GM12874 (cell line): ENCODE results near the gene CD93.

ENCODE experiments used
- TF ChIP-seq, protein P1 (sequence below): IDR thresholded peaks from 2 replicates; pipeline ENCODE4 v1.5.1; 2011; ENCODE audit warnings: low read depth, mild to moderate bottlenecking, control low read depth, low read length, moderate library complexity; ENCODE audit not compliant: insufficient read depth

The CD93 gene

DNA sequence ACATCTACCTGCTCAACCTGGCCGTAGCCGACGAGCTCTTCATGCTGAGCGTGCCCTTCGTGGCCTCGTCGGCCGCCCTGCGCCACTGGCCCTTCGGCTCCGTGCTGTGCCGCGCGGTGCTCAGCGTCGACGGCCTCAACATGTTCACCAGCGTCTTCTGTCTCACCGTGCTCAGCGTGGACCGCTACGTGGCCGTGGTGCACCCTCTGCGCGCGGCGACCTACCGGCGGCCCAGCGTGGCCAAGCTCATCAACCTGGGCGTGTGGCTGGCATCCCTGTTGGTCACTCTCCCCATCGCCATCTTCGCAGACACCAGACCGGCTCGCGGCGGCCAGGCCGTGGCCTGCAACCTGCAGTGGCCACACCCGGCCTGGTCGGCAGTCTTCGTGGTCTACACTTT lies 50.4 kb downstream of the CD93 start:
- TF ChIP-seq, protein P1, sequence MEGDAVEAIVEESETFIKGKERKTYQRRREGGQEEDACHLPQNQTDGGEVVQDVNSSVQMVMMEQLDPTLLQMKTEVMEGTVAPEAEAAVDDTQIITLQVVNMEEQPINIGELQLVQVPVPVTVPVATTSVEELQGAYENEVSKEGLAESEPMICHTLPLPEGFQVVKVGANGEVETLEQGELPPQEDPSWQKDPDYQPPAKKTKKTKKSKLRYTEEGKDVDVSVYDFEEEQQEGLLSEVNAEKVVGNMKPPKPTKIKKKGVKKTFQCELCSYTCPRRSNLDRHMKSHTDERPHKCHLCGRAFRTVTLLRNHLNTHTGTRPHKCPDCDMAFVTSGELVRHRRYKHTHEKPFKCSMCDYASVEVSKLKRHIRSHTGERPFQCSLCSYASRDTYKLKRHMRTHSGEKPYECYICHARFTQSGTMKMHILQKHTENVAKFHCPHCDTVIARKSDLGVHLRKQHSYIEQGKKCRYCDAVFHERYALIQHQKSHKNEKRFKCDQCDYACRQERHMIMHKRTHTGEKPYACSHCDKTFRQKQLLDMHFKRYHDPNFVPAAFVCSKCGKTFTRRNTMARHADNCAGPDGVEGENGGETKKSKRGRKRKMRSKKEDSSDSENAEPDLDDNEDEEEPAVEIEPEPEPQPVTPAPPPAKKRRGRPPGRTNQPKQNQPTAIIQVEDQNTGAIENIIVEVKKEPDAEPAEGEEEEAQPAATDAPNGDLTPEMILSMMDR, result no peak

DNA sequence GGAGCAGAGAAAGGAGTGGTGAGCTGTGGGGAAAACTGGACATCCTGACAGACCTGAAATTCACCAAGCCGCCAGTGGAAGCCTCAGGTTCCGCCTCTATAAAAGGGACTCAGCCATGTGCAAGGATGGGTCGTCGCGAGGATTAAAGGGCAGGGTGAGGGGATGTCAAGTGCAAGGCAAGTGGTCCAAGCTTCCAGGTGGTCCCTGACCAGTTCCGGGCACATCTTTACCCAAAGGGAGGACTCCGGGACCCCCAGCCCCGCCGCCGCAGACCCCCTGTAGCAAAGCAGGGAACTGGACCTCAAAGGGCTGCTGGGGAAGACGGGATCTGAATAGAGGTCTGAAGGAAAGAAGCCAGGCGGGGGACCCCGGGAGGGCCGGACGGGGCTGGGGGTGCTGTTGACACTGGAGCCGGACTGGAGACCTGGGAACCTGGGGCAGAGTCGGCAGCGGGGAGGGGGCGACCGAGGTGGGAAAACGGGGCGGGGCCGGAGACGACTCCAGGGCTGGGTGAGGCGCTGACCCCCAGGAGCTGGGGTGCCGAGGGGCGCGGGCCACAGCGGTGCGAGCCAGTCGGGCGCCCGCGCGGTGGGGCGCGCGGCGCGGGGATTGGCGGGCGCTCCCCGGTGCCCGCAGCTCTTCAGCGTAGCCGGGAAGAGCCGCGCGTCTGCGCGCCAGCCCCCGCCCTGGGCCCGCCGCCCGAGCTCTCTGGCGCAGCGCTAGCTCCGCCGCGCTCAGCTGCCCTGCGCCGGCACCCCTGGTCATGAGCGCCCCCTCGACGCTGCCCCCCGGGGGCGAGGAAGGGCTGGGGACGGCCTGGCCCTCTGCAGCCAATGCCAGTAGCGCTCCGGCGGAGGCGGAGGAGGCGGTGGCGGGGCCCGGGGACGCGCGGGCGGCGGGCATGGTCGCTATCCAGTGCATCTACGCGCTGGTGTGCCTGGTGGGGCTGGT lies 51.1 kb downstream of the CD93 start, which contains the start of gene SSTR4:
Gene SSTR4 (plus strand): TSS at position 592 of the 951 bp plus-strand sequence. CDS start 172 bp downstream, at position 764.
- TF ChIP-seq, protein P1, result no peak

DNA sequence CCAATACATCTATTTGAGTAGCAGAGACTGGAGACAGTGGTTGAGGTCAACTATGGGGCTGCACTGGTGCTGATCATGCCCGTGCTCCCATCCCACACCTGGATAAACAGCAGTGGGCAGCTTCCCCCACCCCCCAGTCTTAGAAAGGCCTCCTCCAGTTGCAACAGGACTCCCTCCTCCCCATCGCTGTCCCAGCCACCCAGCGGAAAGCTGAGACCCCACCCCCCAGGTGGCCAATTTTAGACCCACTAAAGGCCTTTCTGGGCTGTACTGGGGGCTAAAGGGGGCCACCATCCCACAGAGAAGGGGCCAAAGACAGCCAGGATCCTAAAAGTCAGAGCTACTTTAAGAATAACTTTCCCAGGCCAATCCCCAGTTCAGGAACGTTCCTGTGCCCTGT lies 52.2 kb downstream of the CD93 start:
- TF ChIP-seq, protein P1, result no peak

DNA sequence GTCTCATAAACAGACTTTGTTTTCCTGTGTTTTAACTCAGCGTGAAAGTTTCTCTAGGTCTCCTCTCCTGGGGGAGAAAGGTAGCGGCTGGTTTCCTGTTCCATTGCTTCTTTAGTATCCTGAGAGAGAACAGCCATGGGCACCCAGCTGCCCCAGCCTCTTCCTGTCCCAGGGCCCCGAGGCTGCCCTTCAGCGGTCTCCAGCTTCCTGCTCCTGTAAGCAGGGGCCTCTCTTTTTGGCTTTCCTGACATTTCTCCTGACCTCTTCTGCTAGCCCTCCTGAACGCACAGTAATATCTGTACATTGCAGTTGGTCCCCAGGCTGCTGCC lies 53.4 kb downstream of the CD93 start:
- TF ChIP-seq, protein P1, result no peak

DNA sequence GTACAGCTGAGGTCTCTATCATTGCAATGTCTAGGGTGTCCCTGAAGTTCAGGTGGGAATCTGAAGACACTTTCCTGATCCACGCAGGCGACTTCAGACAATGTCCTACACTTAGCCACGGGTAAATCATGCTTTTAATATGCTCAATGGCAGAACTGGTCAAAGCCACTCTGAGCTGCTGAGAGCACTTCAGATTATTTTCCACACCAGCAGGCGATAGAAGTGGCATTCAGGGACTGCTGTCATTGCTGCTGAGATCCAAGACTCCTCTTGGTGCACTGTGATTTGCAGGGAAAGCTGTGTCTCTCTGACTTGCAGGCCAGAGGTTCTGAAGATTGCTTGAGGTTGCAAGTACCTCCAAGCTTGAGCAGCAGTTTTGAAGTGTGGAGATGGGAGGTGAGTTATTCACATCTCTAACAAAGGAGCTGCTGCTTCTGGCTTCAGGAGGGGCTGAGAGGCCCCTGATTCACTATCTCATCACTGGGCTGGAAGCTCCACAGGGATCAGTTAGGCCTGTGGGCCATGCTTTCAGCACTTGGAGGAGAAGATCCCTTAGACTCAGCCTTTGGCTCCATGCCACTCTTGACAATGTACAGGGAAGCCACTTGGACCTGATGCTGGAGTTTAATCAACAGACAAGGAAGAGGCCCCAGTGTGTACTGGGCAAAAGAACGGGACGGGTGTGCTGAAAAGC lies 53.9 kb downstream of the CD93 start:
- TF ChIP-seq, protein P1, result no peak

DNA sequence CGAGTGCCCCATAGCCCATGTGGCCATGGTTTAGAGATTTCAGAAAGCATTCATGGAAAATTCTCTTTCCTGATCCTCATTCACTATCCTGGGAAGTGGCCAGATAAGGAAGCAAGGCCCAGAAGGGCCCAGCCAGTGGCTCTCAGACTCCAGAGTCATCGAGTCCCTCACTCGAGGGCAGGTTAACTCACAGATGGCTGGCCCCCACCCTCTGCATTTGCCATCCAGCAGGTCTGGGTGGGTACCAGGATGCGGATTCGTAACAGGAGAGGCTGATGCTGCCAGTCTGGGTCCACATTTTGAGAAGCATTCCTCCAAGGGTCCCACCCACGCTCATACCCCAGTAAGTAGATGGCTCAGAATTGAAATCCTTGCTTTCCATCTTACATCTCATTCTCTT lies 54.8 kb downstream of the CD93 start:
- TF ChIP-seq, protein P1, result no peak
